B cell (primary cell): ENCODE data around the gene ZBED5.

Source experiments
- EZH2 ChIP-seq: IDR thresholded peaks from 2 replicates; pipeline ENCODE4 v1.6.1; 2012; ENCODE audit warnings: borderline replicate concordance, low read depth, mild to moderate bottlenecking, moderate library complexity, low read length; ENCODE audit not compliant: insufficient read depth, poor library complexity, severe bottlenecking
- TF ChIP-seq, protein P1 (sequence below): fragments of 200-600 bp; IDR thresholded peaks from one replicate; pipeline ENCODE4 v1.8.0; 2022; ENCODE audit warnings: antibody characterized with exemption, mild to moderate bottlenecking

GRCh38 chr11:10818594-10818993, 39.3 kb downstream of the ZBED5 start:
- TF ChIP-seq, protein P1, sequence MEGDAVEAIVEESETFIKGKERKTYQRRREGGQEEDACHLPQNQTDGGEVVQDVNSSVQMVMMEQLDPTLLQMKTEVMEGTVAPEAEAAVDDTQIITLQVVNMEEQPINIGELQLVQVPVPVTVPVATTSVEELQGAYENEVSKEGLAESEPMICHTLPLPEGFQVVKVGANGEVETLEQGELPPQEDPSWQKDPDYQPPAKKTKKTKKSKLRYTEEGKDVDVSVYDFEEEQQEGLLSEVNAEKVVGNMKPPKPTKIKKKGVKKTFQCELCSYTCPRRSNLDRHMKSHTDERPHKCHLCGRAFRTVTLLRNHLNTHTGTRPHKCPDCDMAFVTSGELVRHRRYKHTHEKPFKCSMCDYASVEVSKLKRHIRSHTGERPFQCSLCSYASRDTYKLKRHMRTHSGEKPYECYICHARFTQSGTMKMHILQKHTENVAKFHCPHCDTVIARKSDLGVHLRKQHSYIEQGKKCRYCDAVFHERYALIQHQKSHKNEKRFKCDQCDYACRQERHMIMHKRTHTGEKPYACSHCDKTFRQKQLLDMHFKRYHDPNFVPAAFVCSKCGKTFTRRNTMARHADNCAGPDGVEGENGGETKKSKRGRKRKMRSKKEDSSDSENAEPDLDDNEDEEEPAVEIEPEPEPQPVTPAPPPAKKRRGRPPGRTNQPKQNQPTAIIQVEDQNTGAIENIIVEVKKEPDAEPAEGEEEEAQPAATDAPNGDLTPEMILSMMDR: no peak
- no peak for TF ChIP-seq EZH2
